Psoas muscle (tissue), 8 donors: Measurements from ENCODE around the gene STARD10. TPM values are rescaled to one million over a fixed set of nuclear protein-coding genes. Genes with fewer than 3 reads are reported as not detected.

Experiments used
- ATAC-seq, 4 donors: fragments of 200-7000 bp; cut with Tn5 transposase; one replicate each; pipeline ENCODE4 v1.9.1; 2020; ENCODE audit warnings: moderate library complexity in 3 of 4, mild to moderate bottlenecking in 2 of 4
- DNase-seq, 2 donors: peaks; one replicate each; pipeline ENCODE4 v3.0.0-alpha.2; 2020
- H3K27ac ChIP-seq: fragments of 200-600 bp; one replicate; pipeline ENCODE4 v1.8.0; 2022
- H3K27me3 ChIP-seq, 3 donors: fragments of 200-600 bp in 1 of 3; one replicate each; pipeline versions ENCODE4 v1.6.1 to v1.8.0; 2013 to 2022; ENCODE audit warnings: low read length in 2 of 3, mild to moderate bottlenecking in 2 of 3, moderate library complexity in 1 of 3; ENCODE audit not compliant: insufficient read depth in 3 of 3
- H3K36me3 ChIP-seq, 2 donors: fragments of 200-600 bp in 1 of 2; one replicate each; pipeline versions ENCODE4 v1.6.1 to v1.8.0; 2013 to 2022; ENCODE audit warnings: low read depth in 1 of 2, mild to moderate bottlenecking in 1 of 2, moderate library complexity in 1 of 2; ENCODE audit not compliant: insufficient read depth in 1 of 2
- H3K4me1 ChIP-seq: fragments of 200-600 bp; one replicate; pipeline ENCODE4 v1.8.0; 2022
- H3K4me3 ChIP-seq: fragments of 200-600 bp; one replicate; pipeline ENCODE4 v1.8.0; 2022; ENCODE audit warnings: mild to moderate bottlenecking
- H3K9me3 ChIP-seq: fragments of 200-600 bp; one replicate; pipeline ENCODE4 v1.8.0; 2022
- WGBS, 3 donors: extraction: QIAGEN DNeasy Blood & Tissue Kit; methylation state at CpG; one replicate each; pipeline versions ENCODE4 v1.1.6 to v1.1.7; 2013; 5-methylcytosine and 5-hydroxymethylcytosine counted together
- intact Hi-C, 2 donors: fragments of 100-400 bp; cut with DNase I; formaldehyde crosslinking; loops; one replicate each; pipeline versions ENCODE4 v1.11.0 to v1.14.2; 2022
- polyA plus RNA-seq, 3 donors: library from polyadenylated mRNA; stranded (reverse); fragments of 200-250 nt; gene quantifications; one replicate each; pipeline ENCODE4 v1.2.3, GENCODE V29; 2013
- total RNA-seq, 4 donors: library from RNA; stranded (reverse); fragmentation: NEBNext Ultra II Directional in 2 of 4; extraction: Animal tissue kit (Norgen Biotek cat#: 25700) in 2 of 4; gene quantifications; one replicate each; pipeline versions ENCODE4 v1.2.1 to v1.2.4, GENCODE V29; 2021 to 2023
- TF ChIP-seq, protein P1 (sequence below): fragments of 200-600 bp; IDR thresholded peaks from one replicate; pipeline ENCODE4 v1.8.0; 2022; ENCODE audit warnings: antibody characterized with exemption
- donor health status: healthy with polysubstance abuse.
- donor health status: DM: no; HTN: no; CAD: no; lungs with moderate emphysema.
- donor health status: Bipolar disorder and iron deficiency.
- donor health status: healthy.
- donor health status: DM: yes; HTN: yes; CAD: no.
- donor health status: DM: no; HTN: no; CAD: no.
- donor health status: DM: no; HTN: no; CAD: no.
- donor health status: DM: yes; HTN: yes; CAD: no.

The STARD10 gene
- total and polyA plus RNA-seq, 7 donors: 18.6 to 99.9 (median 57.3) TPM

DNA sequence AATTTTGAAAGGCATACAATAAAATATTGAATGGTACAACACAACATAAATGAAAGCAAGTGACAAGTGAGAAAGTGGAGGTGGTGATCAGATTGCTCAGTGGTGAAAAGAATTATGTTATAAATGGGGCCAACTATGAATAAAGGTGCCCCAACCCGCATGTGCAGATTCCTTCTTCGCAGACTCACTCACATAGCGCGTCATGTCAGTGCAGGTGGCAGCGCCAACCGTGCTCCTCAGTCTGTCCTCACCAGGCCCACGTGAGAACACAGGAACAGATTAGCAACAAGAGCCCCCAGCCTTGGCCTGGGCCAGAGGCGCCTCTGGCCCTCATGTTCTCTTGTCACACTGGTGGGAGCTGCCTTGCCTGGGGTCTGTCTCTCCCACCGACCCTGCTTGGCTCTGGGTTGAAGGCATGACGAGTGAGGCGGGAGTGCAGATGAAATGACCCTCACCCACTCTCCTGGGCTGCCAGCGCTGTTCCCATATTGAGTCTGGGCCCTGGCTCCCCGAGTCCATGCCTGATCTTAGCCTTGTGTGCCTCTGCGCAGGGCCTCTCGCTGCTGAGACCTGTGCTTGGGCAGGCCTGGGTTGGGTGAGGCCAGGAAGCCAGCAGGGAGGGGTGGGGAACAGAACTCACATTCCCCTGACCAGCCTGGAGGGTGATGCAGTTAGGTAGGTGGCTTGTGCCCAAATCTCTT is 26.7 kb upstream of the STARD10 start:
- Histone ChIP-seq H3K9me3 (no peaks in the 10 kb centered on the region), H3K27me3 (no peaks in the 10 kb centered on the region), H3K4me1 (peaks cover 5% of the 10 kb centered on the region), H3K27ac (no peak overlapping the region), H3K36me3 (peaks cover 0 to 19% of the 10 kb centered on the region in 2 donors), H3K4me3 (no peak overlapping the region)
- ATAC-seq: no peak
- 96 to 97% (median 96%) methylated on average over 15 of the region's 15 CpGs for WGBS, 3 donors
- DNase-seq: no peak
- TF ChIP-seq, protein P1, sequence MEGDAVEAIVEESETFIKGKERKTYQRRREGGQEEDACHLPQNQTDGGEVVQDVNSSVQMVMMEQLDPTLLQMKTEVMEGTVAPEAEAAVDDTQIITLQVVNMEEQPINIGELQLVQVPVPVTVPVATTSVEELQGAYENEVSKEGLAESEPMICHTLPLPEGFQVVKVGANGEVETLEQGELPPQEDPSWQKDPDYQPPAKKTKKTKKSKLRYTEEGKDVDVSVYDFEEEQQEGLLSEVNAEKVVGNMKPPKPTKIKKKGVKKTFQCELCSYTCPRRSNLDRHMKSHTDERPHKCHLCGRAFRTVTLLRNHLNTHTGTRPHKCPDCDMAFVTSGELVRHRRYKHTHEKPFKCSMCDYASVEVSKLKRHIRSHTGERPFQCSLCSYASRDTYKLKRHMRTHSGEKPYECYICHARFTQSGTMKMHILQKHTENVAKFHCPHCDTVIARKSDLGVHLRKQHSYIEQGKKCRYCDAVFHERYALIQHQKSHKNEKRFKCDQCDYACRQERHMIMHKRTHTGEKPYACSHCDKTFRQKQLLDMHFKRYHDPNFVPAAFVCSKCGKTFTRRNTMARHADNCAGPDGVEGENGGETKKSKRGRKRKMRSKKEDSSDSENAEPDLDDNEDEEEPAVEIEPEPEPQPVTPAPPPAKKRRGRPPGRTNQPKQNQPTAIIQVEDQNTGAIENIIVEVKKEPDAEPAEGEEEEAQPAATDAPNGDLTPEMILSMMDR: no peak
- intact Hi-C loops: no loop called here

DNA sequence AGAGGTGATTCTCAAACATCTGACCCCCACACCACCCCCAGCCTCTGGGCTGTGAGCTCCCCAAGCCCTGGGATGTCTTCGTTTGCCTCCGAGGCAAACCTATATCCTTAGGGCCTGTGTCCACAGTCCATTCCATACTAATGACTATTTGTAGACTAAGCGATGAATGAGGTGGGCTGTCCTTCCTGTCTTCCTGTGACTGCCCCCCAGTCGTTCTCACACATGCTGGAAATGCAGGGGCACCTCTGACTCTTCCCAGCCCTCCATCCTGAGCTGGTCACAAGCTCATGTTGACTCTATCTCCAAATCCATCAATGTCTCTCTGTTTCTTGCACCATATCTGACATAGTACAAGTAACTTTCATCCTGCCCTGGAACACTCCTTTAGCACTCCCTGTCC is 25.1 kb upstream of the STARD10 start:
- H3K36me3 ChIP-seq: peaks cover 0 to 19% of the 10 kb centered on the region in 2 donors
- TF ChIP-seq, protein P1: no peak
- H3K4me1 ChIP-seq: peaks cover 9% of the 10 kb centered on the region
- intact Hi-C loops: loop anchor here in 1 of 2 donors (5.0 kb wide), 1 partner anchor 97 kb away; no protein-coding TSS in a partner anchor
- WGBS, 3 donors: 77 to 91% (median 86%) methylated on average over 4 of the region's 4 CpGs
- no peaks in the 10 kb centered on the region for H3K9me3 ChIP-seq
- DNase-seq (no peak), ATAC-seq (no peak)
- no peak overlapping the region for H3K4me3 ChIP-seq
- H3K27me3 ChIP-seq: no peaks in the 10 kb centered on the region
- no peak overlapping the region for H3K27ac ChIP-seq

DNA sequence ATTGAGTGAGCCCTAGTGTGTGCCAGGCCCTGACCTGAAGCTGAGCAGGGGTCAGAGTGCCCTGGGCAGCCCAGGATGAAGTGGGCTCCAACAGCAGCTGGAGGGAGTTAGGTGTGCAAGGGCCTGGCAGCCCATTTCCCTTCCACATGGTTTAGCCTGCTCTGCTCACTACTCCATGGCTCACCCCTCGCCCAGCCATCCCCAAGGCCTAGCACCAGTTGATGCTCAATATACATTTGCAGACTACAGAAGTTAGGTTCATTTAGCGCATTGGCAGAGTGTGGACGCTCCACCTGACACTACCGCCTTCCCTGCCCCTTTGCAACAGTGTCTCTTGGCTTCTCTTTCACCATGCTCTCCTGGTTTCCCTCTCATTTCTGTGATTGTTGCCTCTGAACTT is 24.1 kb upstream of the STARD10 start:
- Histone ChIP-seq H3K4me3 (no peak overlapping the region), H3K9me3 (no peaks in the 10 kb centered on the region), H3K36me3 (peaks cover 0 to 19% of the 10 kb centered on the region in 2 donors), H3K27ac (no peak overlapping the region), H3K27me3 (no peaks in the 10 kb centered on the region), H3K4me1 (peaks cover 13% of the 10 kb centered on the region)
- intact Hi-C loops: loop anchor here in 1 of 2 donors (5.0 kb wide), 1 partner anchor 96 kb away; no protein-coding TSS in a partner anchor
- TF ChIP-seq, protein P1: no peak
- 98 to 100% (median 99%) methylated on average over 4 of the region's 4 CpGs for WGBS, 3 donors
- ATAC-seq (no peak), DNase-seq (no peak)

DNA sequence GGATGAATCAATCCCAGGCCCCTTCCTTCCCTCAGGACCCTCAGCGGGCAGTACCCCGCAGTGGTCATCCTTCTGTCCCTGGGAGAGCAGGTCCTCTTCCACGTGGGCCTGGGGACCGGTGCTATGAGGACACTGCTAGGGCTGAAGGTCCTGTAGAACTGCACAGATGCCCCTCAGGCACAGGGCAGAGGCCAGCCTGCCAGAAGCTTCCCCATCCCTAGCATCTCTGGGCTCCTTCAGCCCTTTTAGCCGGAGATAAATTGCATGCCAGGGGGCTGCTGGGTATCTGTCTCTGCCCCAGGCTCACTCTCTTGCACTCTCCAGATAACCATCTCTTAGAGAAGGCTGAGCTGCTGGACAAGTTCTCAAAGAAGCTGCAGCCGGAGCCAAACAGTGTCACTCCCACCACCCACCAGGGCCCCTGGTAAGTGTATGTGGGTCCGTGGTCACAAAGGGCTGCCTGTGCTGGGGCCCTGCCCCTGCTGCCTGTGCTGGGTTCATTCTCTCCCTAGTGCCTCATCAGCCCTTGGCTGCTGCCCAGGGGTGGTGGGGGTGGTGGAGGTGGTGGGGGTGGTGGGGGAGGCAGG is 22.6 kb upstream of the STARD10 start:
- Histone ChIP-seq H3K4me1 (peaks cover 26% of the 10 kb centered on the region), H3K4me3 (no peak overlapping the region), H3K27ac (no peak overlapping the region), H3K36me3 (peaks cover 0 to 19% of the 10 kb centered on the region in 2 donors), H3K9me3 (no peaks in the 10 kb centered on the region), H3K27me3 (no peaks in the 10 kb centered on the region)
- TF ChIP-seq, protein P1: no peak
- 82 to 85% (median 85%) methylated on average over 7 of the region's 7 CpGs for WGBS, 3 donors
- intact Hi-C loops: loop anchor here in 1 of 2 donors (5.0 kb wide), 1 partner anchor 94 kb away; no protein-coding TSS in a partner anchor
- no peak for DNase-seq
- no peak for ATAC-seq
